SK-N-SH (cell line): ENCODE measurements around the gene GLCCI1.

ENCODE experiments used
- EP300 ChIP-seq, 2 experiments: IDR thresholded peaks; 2 replicates each; pipeline versions ENCODE4 v1.4.0 to v1.6.1; 2012; ENCODE audit warnings: borderline replicate concordance in 1 of 2, low read depth in 1 of 2, low read length in 1 of 2
- EZH2phosphoT487 ChIP-seq: fragments of 200-600 bp; sonication (generic); IDR thresholded peaks from 2 replicates; pipeline ENCODE4 v1.6.1; 2017; ENCODE audit warnings: low read depth, mixed run types, mild to moderate bottlenecking, antibody characterized with exemption, moderate library complexity, borderline replicate concordance
- NRF1 ChIP-seq: IDR thresholded peaks from 2 replicates; pipeline ENCODE4 v1.6.1; 2012; ENCODE audit warnings: low read depth, mild to moderate bottlenecking, low read length
- POLR2AphosphoS5 ChIP-seq: IDR thresholded peaks from 2 replicates; pipeline ENCODE4 v1.6.1; 2012; ENCODE audit warnings: low read depth, low read length
- RAD21 ChIP-seq: IDR thresholded peaks from 2 replicates; pipeline ENCODE4 v1.6.1; 2012; ENCODE audit warnings: mild to moderate bottlenecking, low read length
- RFX5 ChIP-seq: IDR thresholded peaks from 2 replicates; pipeline ENCODE4 v1.6.1; 2012; ENCODE audit warnings: mild to moderate bottlenecking, improper control_type of control experiment, low read length
- RXRA ChIP-seq: IDR thresholded peaks from 2 replicates; pipeline ENCODE4 v1.4.0; 2012; ENCODE audit warnings: low read depth, mild to moderate bottlenecking, borderline replicate concordance
- TF ChIP-seq, protein P1 (sequence below): IDR thresholded peaks from 2 replicates; pipeline ENCODE4 v1.4.0; 2012; ENCODE audit warnings: low read depth
- TF ChIP-seq, protein P2 (sequence below): fragments of 200-600 bp; sonication (generic); IDR thresholded peaks from 2 replicates; pipeline ENCODE4 v1.6.1; 2017; ENCODE audit warnings: antibody characterized with exemption, mild to moderate bottlenecking, moderate library complexity

DNA sequence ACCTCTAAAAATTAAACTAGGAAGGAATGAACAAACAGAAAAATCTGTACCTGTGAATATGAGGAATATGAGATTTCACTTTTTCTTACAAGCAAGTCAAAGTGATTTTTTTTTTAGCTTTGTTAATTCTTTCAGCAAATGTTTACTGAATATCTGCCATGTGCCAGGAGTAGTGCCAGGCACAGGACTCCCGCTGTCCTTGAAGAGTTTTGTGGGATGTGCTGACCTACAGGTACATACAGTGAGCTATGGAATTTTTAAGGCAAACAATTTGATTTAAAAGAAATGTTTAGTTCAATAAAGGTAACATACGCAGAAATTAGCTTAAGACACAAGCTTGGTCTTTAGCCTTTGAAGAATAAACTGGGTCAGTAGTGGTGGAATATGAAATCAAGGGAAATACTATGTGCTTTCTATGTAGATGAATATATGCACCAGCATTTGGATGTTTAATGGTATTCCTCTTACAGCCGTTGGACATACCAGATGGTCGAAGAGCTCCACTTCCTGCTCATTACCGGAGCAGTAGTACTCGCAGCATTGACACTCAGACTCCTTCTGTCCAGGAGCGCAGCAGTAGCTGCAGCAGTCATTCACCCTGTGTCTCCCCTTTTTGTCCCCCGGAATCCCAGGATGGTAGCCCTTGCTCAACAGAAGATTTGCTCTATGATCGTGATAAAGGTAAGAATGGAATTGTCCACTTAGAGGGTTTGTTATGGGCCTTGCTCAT is 102.0 kb downstream of the GLCCI1 start:
- TF ChIP-seq POLR2AphosphoS5 (no peak), RXRA (no peak), RAD21 (no peak), RFX5 (no peak), NRF1 (no peak), EZH2phosphoT487 (no peak), EP300 (IDR thresholded peaks at IDR 0.05; ENCODE audit: borderline replicate concordance in 1 of 2, low read depth in 1 of 2, low read length in 1 of 2) (no peak)
- TF ChIP-seq, protein P1, sequence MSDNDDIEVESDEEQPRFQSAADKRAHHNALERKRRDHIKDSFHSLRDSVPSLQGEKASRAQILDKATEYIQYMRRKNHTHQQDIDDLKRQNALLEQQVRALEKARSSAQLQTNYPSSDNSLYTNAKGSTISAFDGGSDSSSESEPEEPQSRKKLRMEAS: no peak
- TF ChIP-seq, protein P2, sequence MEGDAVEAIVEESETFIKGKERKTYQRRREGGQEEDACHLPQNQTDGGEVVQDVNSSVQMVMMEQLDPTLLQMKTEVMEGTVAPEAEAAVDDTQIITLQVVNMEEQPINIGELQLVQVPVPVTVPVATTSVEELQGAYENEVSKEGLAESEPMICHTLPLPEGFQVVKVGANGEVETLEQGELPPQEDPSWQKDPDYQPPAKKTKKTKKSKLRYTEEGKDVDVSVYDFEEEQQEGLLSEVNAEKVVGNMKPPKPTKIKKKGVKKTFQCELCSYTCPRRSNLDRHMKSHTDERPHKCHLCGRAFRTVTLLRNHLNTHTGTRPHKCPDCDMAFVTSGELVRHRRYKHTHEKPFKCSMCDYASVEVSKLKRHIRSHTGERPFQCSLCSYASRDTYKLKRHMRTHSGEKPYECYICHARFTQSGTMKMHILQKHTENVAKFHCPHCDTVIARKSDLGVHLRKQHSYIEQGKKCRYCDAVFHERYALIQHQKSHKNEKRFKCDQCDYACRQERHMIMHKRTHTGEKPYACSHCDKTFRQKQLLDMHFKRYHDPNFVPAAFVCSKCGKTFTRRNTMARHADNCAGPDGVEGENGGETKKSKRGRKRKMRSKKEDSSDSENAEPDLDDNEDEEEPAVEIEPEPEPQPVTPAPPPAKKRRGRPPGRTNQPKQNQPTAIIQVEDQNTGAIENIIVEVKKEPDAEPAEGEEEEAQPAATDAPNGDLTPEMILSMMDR: no peak
